SH-SY5Y (cell line): ENCODE measurements around the gene IFITM2.

ENCODE experiments used
- GATA2 ChIP-seq: IDR thresholded peaks from 2 replicates; pipeline ENCODE4 v1.6.1; 2011; ENCODE audit warnings: mild to moderate bottlenecking, low read depth, low read length
- GATA3 ChIP-seq: IDR thresholded peaks from 2 replicates; pipeline ENCODE4 v1.6.1; 2011; ENCODE audit warnings: low read depth, mild to moderate bottlenecking, low read length, moderate library complexity

GRCh38 chr11:289398-289711 lies 18.3 kb upstream of the IFITM2 start:
- TF ChIP-seq GATA2: no peak
- TF ChIP-seq GATA3: no peak
